HG02623 (cell line): ENCODE results near the gene SELENON.

Experiments used
- ATAC-seq: cut with Tn5 transposase; IDR thresholded peaks from one replicate; pipeline ENCODE4 v1.9.1; 2021; ENCODE audit warnings: moderate library complexity; ENCODE audit not compliant: unreplicated experiment

The SELENON gene

GRCh38 chr1:25808481-25809244, 8.7 kb downstream of the SELENON start:
- no peak for ATAC-seq

GRCh38 chr1:25809283-25809926, 9.4 kb downstream of the SELENON start:
- no peak for ATAC-seq

GRCh38 chr1:25809929-25810328, 9.9 kb downstream of the SELENON start:
- no peak for ATAC-seq

- ATAC-seq: peak; percentile 47
Observed at GRCh38 chr1:25810341-25811299, 10.6 kb downstream of the SELENON start.

GRCh38 chr1:25811384-25812082, 11.5 kb downstream of the SELENON start:
- ATAC-seq: no peak

GRCh38 chr1:25813071-25813733, 13.2 kb downstream of the SELENON start:
- ATAC-seq: no peak

- no peak for ATAC-seq
Observed at GRCh38 chr1:25813734-25814471, 13.9 kb downstream of the SELENON start.

- ATAC-seq: no peak
Observed at GRCh38 chr1:25814549-25815087, 14.6 kb downstream of the SELENON start.

- no peak for ATAC-seq
Observed at GRCh38 chr1:25815208-25816111, 15.5 kb downstream of the SELENON start.

GRCh38 chr1:25816112-25816718, 16.2 kb downstream of the SELENON start:
- ATAC-seq: no peak

GRCh38 chr1:25817840-25818501, 18.0 kb downstream of the SELENON start:
- no peak for ATAC-seq

GRCh38 chr1:25818569-25818968, 18.6 kb downstream of the SELENON start:
- ATAC-seq: no peak

GRCh38 chr1:25819491-25820246, 19.7 kb downstream of the SELENON start, which contains the start of gene MTFR1L:
Gene MTFR1L (plus strand): TSS chr1:25819954. CDS start chr1:25823105, 3,151 bp downstream.
- peak; percentile 67 for ATAC-seq

- peak; percentile 44 for ATAC-seq
Observed at GRCh38 chr1:25820247-25821111, 20.5 kb downstream of the SELENON start.

- ATAC-seq: no peak
Observed at GRCh38 chr1:25821112-25821476, 21.1 kb downstream of the SELENON start.
